MM.1S (cell line): ENCODE measurements around the gene MLKL.

Experiments used
- DNase-seq: peaks from one replicate; pipeline ENCODE4 v3.0.0-alpha.2; 2015
- H2AFZ ChIP-seq: fragments of 300-600 bp; sonication (generic); 2 replicates; pipeline ENCODE4 v1.6.0; 2016; ENCODE audit warnings: antibody characterized with exemption, low read length
- H3F3A ChIP-seq: fragments of 300-600 bp; sonication (generic); 2 replicates; pipeline ENCODE4 v1.6.1; 2016; ENCODE audit warnings: mild to moderate bottlenecking, antibody characterized with exemption, low read length, moderate library complexity, mixed read lengths; ENCODE audit not compliant: insufficient read depth
- H3K27ac ChIP-seq: fragments of 300-600 bp; sonication (generic); 2 replicates; pipeline ENCODE4 v1.5.1; 2016; ENCODE audit warnings: mild to moderate bottlenecking, low read length
- H3K27me3 ChIP-seq: fragments of 300-600 bp; sonication (generic); replicated peaks from 2 replicates; pipeline ENCODE4 v1.6.0; 2016; ENCODE audit warnings: low read length; ENCODE audit not compliant: insufficient read depth
- H3K36me3 ChIP-seq: fragments of 300-600 bp; sonication (generic); replicated peaks from 2 replicates; pipeline ENCODE4 v1.6.1; 2016; ENCODE audit warnings: mild to moderate bottlenecking, low read length, mixed read lengths; ENCODE audit not compliant: insufficient read depth
- H3K4me1 ChIP-seq: fragments of 300-600 bp; sonication (generic); 2 replicates; pipeline ENCODE4 v1.6.1; 2016; ENCODE audit warnings: low read length, mixed read lengths
- H3K4me2 ChIP-seq: fragments of 300-600 bp; sonication (generic); 2 replicates; pipeline ENCODE4 v1.6.0; 2016; ENCODE audit warnings: low read depth, low read length
- H3K4me3 ChIP-seq: fragments of 300-600 bp; sonication (generic); 2 replicates; pipeline ENCODE4 v1.5.1; 2016; ENCODE audit warnings: low read length, mixed read lengths
- H3K79me2 ChIP-seq: fragments of 300-600 bp; sonication (generic); 2 replicates; pipeline ENCODE4 v1.6.1; 2016; ENCODE audit warnings: mixed run types, low read length, mixed read lengths
- H3K9ac ChIP-seq: fragments of 300-600 bp; sonication (generic); 2 replicates; pipeline ENCODE4 v1.6.1; 2016; ENCODE audit warnings: low read length, mixed read lengths
- H3K9me2 ChIP-seq: fragments of 300-600 bp; sonication (generic); replicated peaks from 2 replicates; pipeline ENCODE4 v1.6.1; 2016; ENCODE audit warnings: mild to moderate bottlenecking, low read length, mixed read lengths; ENCODE audit not compliant: insufficient read depth
- H3K9me3 ChIP-seq: fragments of 300-600 bp; sonication (generic); replicated peaks from 2 replicates; pipeline ENCODE4 v1.6.1; 2016; ENCODE audit warnings: mild to moderate bottlenecking, low read length, mixed read lengths; ENCODE audit not compliant: insufficient read depth
- H4K20me1 ChIP-seq: fragments of 300-600 bp; sonication (generic); 2 replicates; pipeline ENCODE4 v1.6.1; 2016; ENCODE audit warnings: mild to moderate bottlenecking, low read length, moderate library complexity, mixed read lengths; ENCODE audit not compliant: insufficient read depth
- EZH2 ChIP-seq: fragments of 300-600 bp; sonication (generic); optimal IDR thresholded peaks from 2 replicates; pipeline ENCODE3; 2017; ENCODE audit warnings: low read depth, mild to moderate bottlenecking, antibody characterized with exemption, low read length, mixed read lengths
- EZH2phosphoT487 ChIP-seq: fragments of 300-600 bp; sonication (generic); IDR thresholded peaks from 2 replicates; pipeline ENCODE4 v1.6.1; 2018; ENCODE audit warnings: antibody characterized with exemption, low read length
- TF ChIP-seq, protein P1 (sequence below): fragments of 300-600 bp; sonication (generic); IDR thresholded peaks from 2 replicates; pipeline ENCODE4 v1.5.1; 2016; ENCODE audit warnings: antibody characterized with exemption, low read length, mixed read lengths

The MLKL gene

DNA sequence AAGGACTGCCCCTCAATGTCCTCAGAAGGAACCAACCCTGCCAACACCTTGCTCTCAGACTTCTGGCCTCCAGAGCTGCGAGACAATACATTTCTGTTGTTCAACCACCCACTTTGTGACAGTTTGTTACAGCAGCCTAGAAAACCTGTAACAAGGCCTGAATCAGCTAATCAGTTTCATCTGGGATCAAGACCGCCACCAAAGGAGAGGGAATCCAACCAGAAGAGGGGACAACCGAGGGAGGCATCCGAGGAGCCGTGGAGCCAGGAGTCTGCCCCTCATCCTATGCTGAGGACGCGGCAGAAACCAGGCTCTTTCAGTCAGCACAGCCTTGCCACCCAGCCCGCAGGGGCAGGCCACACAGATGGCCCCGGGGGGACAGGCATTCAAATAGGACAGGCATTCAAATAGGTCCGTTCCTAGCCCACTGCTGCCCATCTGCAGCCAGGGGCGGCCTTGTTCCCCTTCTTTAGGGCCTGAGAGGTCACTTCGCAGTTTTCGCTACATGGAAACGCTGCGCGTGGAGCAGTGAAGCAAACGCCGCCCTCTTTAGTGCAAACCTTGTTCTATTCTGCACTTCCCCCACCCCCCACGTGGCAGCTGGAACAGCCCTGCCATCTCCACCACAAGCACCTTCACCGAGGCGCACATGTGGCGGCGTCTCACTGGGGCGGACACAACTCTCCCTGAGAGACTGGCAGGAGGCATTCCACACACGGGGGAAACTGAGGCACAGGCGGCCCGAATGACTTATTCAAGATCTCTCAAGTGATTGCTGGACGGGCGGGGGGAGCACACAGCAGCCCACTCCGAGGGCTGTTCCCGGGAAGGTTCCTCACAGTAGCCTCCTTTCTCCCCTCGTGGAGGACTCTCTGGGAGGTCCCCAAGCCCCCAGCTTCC lies 47.3 kb upstream of the MLKL start:
- Histone ChIP-seq H3K27ac (no peak overlapping the region), H3K79me2 (no peaks in the 10 kb centered on the region), H3K36me3 (no peaks in the 10 kb centered on the region), H3K4me1 (no peaks in the 10 kb centered on the region), H3F3A (no peaks in the 10 kb centered on the region), H3K9ac (no peak overlapping the region), H3K4me3 (no peak overlapping the region), H3K9me3 (no peaks in the 10 kb centered on the region), H4K20me1 (no peaks in the 10 kb centered on the region), H2AFZ (no peak overlapping the region), H3K9me2 (no peaks in the 10 kb centered on the region), H3K4me2 (no peak overlapping the region), H3K27me3 (no peaks in the 10 kb centered on the region)
- no peak for DNase-seq
- TF ChIP-seq EZH2 (no peak), EZH2phosphoT487 (no peak)
- TF ChIP-seq, protein P1, sequence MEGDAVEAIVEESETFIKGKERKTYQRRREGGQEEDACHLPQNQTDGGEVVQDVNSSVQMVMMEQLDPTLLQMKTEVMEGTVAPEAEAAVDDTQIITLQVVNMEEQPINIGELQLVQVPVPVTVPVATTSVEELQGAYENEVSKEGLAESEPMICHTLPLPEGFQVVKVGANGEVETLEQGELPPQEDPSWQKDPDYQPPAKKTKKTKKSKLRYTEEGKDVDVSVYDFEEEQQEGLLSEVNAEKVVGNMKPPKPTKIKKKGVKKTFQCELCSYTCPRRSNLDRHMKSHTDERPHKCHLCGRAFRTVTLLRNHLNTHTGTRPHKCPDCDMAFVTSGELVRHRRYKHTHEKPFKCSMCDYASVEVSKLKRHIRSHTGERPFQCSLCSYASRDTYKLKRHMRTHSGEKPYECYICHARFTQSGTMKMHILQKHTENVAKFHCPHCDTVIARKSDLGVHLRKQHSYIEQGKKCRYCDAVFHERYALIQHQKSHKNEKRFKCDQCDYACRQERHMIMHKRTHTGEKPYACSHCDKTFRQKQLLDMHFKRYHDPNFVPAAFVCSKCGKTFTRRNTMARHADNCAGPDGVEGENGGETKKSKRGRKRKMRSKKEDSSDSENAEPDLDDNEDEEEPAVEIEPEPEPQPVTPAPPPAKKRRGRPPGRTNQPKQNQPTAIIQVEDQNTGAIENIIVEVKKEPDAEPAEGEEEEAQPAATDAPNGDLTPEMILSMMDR, result no peak

DNA sequence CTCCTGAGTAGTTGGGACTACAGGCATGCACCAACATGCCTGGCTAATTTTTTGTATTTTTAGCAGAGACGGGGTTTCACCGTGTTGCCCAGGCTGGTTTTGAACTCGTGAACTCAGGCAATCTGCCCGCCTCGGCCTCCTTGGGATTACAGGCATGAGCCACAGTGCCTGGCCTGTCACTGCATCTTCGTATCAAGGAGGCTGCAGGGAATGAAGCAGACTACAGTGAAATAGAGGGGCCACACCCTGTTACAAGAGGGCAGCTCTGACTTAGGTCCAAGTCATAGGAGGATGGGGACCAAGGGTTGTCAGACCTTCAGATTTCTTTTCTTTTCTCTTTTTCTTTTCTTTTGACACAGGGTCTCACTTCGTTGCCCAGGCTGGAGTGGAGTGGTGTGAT lies 45.3 kb upstream of the MLKL start:
- no peak overlapping the region for H3K9ac ChIP-seq
- no peak overlapping the region for H3K4me3 ChIP-seq
- no peaks in the 10 kb centered on the region for H3K9me3 ChIP-seq
- H3K79me2 ChIP-seq, result no peaks in the 10 kb centered on the region
- H3K27me3 ChIP-seq, result no peaks in the 10 kb centered on the region
- H4K20me1 ChIP-seq, result no peaks in the 10 kb centered on the region
- no peak overlapping the region for H3K27ac ChIP-seq
- no peak for DNase-seq
- no peak overlapping the region for H2AFZ ChIP-seq
- no peaks in the 10 kb centered on the region for H3K36me3 ChIP-seq
- no peaks in the 10 kb centered on the region for H3K9me2 ChIP-seq
- TF ChIP-seq EZH2phosphoT487 (no peak), EZH2 (no peak)
- TF ChIP-seq, protein P1, result no peak
- H3F3A ChIP-seq, result no peaks in the 10 kb centered on the region
- no peak overlapping the region for H3K4me2 ChIP-seq
- no peaks in the 10 kb centered on the region for H3K4me1 ChIP-seq

- no peaks in the 10 kb centered on the region for H4K20me1 ChIP-seq
- H3F3A ChIP-seq, result no peaks in the 10 kb centered on the region
- TF ChIP-seq EZH2phosphoT487 (no peak), EZH2 (no peak)
- TF ChIP-seq, protein P1, result no peak
These were observed 44.5 kb upstream of the MLKL start for GRCh38 chr16:74745109-74745615.

More at GRCh38 chr16:74745109-74745615, 44.5 kb upstream of the MLKL start:
- Histone ChIP-seq H3K36me3 (no peaks in the 10 kb centered on the region), H3K27ac (no peak overlapping the region), H3K9ac (no peak overlapping the region), H2AFZ (no peak overlapping the region), H3K9me3 (no peaks in the 10 kb centered on the region), H3K9me2 (no peaks in the 10 kb centered on the region), H3K79me2 (no peaks in the 10 kb centered on the region), H3K4me2 (no peak overlapping the region), H3K27me3 (no peaks in the 10 kb centered on the region), H3K4me3 (no peak overlapping the region), H3K4me1 (no peaks in the 10 kb centered on the region)
- no peak for DNase-seq
